Large intestine (tissue), 3 donors: ENCODE data around the gene ESCO1. TPM values are rescaled to one million over a fixed set of nuclear protein-coding genes. Genes with fewer than 3 reads are reported as not detected.
"Not testable (repeated sequence)": the region's sequence is repeated elsewhere in the genome, so short reads cannot be mapped to it uniquely, and the experiment has no call there.

Experiments used
- DNase-seq, 2 donors: peaks; one replicate each; pipeline versions ENCODE4 v3.0.0 to v3.0.0-alpha.2; 2013
- H3K27ac ChIP-seq: one replicate; pipeline ENCODE4 v1.5.1; 2013; ENCODE audit warnings: low read length
- H3K27me3 ChIP-seq: 2 replicates; pipeline ENCODE4 v1.6.1; 2013; ENCODE audit warnings: low read length; ENCODE audit not compliant: control insufficient read depth, insufficient read depth
- H3K36me3 ChIP-seq: 2 replicates; pipeline ENCODE4 v1.6.1; 2013; ENCODE audit warnings: low read length; ENCODE audit not compliant: control insufficient read depth, insufficient read depth
- H3K4me1 ChIP-seq: one replicate; pipeline ENCODE4 v1.6.1; 2013; ENCODE audit warnings: low read length; ENCODE audit not compliant: control insufficient read depth, insufficient read depth
- H3K4me3 ChIP-seq: one replicate; pipeline ENCODE4 v1.5.1; 2013; ENCODE audit warnings: low read length
- H3K9me3 ChIP-seq: one replicate; pipeline ENCODE4 v1.6.1; 2013; ENCODE audit warnings: mild to moderate bottlenecking, low read depth, low read length, moderate library complexity; ENCODE audit not compliant: control insufficient read depth
- WGBS: methylation state at CpG from one replicate; pipeline ENCODE4 v1.1.5; 2013; ENCODE audit warnings: low lambda C conversion rate; ENCODE audit not compliant: insufficient coverage; 5-methylcytosine and 5-hydroxymethylcytosine counted together
- polyA plus RNA-seq: library from polyadenylated mRNA; unstranded; fragments of 120-200 nt; gene quantifications from one replicate; pipeline ENCODE4 v1.2.1, GENCODE V29; 2013

Gene ESCO1
- polyA plus RNA-seq, 1 donor: 21.1 TPM

DNA sequence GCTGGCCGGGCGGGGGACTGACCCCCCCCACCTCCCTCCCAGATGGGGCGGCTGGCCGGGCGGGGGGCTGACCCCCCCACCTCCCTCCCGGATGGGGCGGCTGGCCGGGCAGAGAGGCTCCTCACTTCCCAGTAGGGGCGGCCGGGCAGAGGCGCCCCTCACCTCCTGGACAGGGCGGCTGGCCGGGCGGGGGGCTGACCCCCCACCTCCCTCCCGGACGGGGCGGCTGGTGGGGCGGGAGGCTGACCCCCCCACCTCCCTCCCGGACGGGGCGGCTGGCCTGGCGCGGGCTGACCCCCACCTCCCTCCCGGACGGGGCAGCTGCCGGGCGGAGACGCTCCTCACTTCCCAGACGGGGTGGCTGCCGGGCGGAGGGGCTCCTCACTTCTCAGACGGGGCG is 8.1 kb downstream of the ESCO1 start:
- H3K4me1 ChIP-seq, DNase-seq, H3K4me3 ChIP-seq, H3K27ac ChIP-seq, H3K27me3 ChIP-seq, H3K36me3 ChIP-seq: not testable (repeated sequence)
- WGBS: no CpG with 5 or more reads among the region's 33 CpGs
- peaks cover 14% of the 10 kb centered on the region for H3K9me3 ChIP-seq

DNA sequence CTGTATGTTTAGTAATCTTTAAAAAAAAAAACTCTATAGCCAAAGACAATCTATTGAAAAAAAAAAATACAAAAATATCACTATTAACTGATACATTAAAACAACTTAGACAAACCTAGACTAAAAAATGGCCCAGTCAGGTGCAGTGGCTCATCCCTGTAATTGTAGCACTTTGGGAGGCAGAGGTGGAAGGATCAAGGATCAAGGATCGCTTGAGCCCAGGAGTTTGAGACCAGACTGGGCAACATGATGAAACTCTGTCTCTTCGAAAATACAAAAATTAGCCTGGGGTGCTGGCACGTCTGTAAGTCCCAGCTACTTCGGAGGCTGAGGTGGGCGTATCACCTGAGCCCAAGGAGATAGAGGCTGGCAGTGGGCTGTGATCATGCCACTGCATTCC is 16.1 kb downstream of the ESCO1 start:
- H3K27me3 ChIP-seq: no peaks in the 10 kb centered on the region
- peaks cover 20% of the 10 kb centered on the region for H3K36me3 ChIP-seq
- no peak overlapping the region for H3K4me3 ChIP-seq
- H3K4me1 ChIP-seq: no peaks in the 10 kb centered on the region
- peaks cover 5% of the 10 kb centered on the region for H3K9me3 ChIP-seq
- no CpG with 5 or more reads among the region's 5 CpGs for WGBS
- DNase-seq: no peak
- no peak overlapping the region for H3K27ac ChIP-seq

DNA sequence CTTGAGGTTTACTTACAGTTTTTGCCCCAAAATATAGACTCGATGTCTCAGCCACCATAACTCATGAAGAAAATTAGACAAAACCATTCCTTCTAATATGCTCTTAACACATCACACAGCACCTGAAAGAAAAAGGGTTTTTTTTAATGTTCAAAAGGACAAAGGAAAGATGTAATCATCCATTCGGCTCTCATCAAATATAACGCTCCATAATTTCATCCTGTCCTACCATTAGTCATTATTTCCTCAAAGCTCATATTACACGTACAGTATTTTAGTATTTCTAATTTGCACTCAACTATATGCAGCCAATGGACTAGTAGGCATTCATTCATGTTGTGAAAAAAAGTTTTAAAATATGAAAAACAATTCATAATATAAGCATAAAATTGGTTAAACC is 24.8 kb downstream of the ESCO1 start:
- DNase-seq: no peak
- Histone ChIP-seq H3K27me3 (no peaks in the 10 kb centered on the region), H3K9me3 (no peaks in the 10 kb centered on the region), H3K27ac (no peak overlapping the region), H3K4me3 (no peak overlapping the region), H3K4me1 (no peaks in the 10 kb centered on the region), H3K36me3 (peaks cover 38% of the 10 kb centered on the region)
- WGBS: 100% methylated on average over 3 of the region's 4 CpGs

DNA sequence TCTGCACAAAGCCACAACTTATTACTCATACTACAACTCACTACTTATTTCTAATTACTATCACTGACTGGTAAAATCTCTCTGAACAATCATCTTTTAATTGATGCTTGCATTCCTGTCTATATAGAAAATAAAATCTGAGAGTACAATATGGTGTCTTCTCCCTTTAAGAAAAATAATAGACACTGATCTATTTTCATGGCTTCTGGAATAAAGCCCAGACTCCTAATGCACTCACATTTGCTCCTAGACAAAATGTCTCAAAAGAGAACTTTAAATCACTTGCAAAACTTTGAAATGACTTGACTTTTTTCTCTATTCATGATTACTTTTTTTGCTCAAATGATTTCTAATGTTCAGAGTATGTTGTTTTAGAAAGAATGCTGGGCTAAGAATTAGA is 28.7 kb downstream of the ESCO1 start:
- Histone ChIP-seq H3K27ac (no peak overlapping the region), H3K36me3 (peaks cover 52% of the 10 kb centered on the region), H3K27me3 (no peaks in the 10 kb centered on the region), H3K9me3 (no peaks in the 10 kb centered on the region), H3K4me3 (no peak overlapping the region), H3K4me1 (no peaks in the 10 kb centered on the region)
- no peak for DNase-seq

DNA sequence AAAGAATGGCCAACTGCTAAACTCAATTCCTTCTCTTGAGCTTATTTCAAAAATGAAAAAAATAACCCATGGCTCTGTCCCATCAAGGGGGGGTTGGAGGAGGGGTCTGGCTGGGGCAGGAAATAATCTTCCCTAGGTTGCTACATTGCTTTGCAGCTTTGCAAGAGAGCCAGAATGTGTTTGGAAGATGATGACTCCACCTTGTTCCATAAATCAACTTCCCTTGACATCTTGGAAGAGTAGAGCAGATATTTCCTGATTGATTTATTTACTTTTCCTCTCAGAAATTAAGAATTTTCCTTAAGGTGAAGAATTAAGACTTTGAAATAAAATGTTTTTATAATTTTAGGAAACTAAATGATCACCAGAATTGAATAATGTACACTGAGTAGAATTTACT is 41.3 kb downstream of the ESCO1 start:
- Histone ChIP-seq H3K27me3 (no peaks in the 10 kb centered on the region), H3K36me3 (peaks cover 46% of the 10 kb centered on the region), H3K9me3 (no peaks in the 10 kb centered on the region), H3K4me1 (no peaks in the 10 kb centered on the region), H3K27ac (no peak overlapping the region), H3K4me3 (no peak overlapping the region)
- no peak for DNase-seq

DNA sequence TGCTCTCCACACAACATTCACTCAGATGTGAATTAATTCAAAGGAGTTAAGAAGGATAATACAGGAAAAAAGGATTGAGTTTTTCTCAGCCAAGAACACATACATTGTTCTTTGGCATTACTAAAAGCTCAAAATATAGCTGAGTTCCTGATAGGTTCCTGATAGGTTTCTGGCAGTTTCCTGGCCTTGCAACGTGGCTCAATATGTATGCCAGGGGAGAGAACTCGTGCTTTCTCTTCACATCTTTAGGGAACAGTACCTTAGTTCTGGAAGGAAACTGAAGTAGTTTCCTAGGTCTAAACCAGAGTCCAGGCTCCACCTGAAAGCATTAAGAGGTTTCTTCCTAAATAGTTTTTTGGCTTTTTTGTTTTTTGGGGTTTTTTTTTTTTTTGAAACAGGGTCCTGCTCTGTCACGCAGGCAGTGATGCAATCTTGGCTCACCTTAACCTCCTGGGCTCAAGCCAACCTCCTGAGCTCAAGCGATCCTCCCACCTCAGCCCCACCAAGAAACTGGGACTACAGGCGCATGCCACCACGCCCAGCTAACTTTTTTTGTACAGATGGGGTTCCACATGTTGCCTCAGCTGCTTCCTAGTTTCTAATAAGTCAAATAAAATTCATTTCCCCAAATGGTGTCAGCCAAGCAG is 42.8 kb downstream of the ESCO1 start:
- WGBS: no CpG with 5 or more reads among the region's 6 CpGs
- H3K4me3 ChIP-seq: no peak overlapping the region
- no peak for DNase-seq
- H3K36me3 ChIP-seq: peaks cover 37% of the 10 kb centered on the region
- H3K27me3 ChIP-seq: no peaks in the 10 kb centered on the region
- H3K4me1 ChIP-seq: no peaks in the 10 kb centered on the region
- H3K9me3 ChIP-seq: no peaks in the 10 kb centered on the region
- H3K27ac ChIP-seq: no peak overlapping the region

DNA sequence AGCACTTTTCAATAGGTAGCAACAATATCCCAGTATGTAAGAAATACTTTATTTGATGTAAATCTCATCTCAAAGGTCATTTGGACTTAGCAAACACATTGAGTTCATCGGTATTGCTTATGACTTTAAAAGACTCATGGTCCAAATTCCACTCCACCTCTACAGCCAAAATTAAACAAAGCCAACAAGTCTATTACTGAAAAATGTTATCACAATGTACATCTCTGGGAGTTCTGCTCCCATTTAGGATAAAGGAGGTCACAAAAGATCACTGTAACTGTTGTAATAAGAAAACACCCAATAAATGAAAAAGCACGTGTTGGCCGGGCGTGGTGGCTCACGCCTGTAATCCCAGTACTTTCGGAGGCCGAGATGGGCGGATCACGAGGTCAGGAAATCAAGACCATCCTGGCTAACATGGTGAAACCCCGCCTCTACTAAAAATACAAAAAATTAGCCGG is 50.0 kb downstream of the ESCO1 start:
- no peak overlapping the region for H3K27ac ChIP-seq
- DNase-seq: peak in 1 of 2 donors; percentile 9
- no CpG with 5 or more reads among the region's 11 CpGs for WGBS

DNA sequence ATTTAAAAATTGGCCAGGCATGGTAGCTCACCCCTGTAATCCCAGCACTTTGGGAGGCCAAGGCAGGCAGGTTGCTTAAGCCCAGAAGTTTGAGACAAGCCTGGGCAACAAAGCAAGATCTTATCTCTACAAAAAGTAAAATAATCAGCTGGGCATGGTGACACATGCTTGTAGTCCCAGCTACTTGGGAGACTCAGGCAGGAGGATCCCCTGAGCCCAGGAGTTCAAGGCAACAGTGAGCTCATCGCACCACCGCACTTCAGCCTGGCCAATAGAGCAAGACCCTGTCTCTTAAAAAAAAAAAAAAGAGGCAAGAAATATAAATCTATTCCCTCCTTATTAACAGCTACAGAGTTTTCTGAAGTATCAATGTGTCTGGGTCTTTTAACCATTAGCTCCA is 51.9 kb downstream of the ESCO1 start:
- Histone ChIP-seq H3K36me3 (peaks cover 36% of the 10 kb centered on the region), H3K27ac (no peak overlapping the region), H3K4me1 (no peaks in the 10 kb centered on the region), H3K9me3 (no peaks in the 10 kb centered on the region), H3K27me3 (no peaks in the 10 kb centered on the region), H3K4me3 (no peak overlapping the region)
- no CpG with 5 or more reads among the region's 2 CpGs for WGBS
- DNase-seq: no peak

More for the DNA sequence above, 50.0 kb downstream of the ESCO1 start:
- Histone ChIP-seq H3K36me3 (peaks cover 35% of the 10 kb centered on the region), H3K27me3 (no peaks in the 10 kb centered on the region), H3K4me1 (no peaks in the 10 kb centered on the region), H3K9me3 (no peaks in the 10 kb centered on the region), H3K4me3 (no peak overlapping the region)

DNA sequence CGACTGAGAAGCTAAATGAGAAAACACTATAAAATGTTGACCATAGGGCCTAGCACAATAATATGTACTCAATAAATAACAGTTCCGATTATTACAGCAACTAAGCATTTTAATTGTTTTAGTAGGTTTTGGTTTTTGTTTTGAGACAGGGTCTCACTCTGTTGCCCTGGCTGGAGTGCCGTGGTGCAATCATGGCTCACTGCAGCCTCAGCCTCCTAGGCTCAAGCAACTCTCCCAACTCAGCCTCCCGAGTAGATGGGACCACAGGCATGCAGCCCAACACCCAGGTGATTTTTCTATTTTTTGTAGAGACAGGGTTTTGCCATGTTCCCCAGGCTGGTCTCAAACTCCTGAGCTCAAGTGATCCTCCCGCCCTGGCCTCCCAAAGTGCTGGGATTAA is 54.1 kb downstream of the ESCO1 start:
- no peak overlapping the region for H3K27ac ChIP-seq
- no peak overlapping the region for H3K4me3 ChIP-seq
- no peaks in the 10 kb centered on the region for H3K9me3 ChIP-seq
- DNase-seq: no peak
- H3K27me3 ChIP-seq: no peaks in the 10 kb centered on the region
- WGBS: no CpG with 5 or more reads among the region's 5 CpGs
- H3K4me1 ChIP-seq: no peaks in the 10 kb centered on the region
- peaks cover 33% of the 10 kb centered on the region for H3K36me3 ChIP-seq

DNA sequence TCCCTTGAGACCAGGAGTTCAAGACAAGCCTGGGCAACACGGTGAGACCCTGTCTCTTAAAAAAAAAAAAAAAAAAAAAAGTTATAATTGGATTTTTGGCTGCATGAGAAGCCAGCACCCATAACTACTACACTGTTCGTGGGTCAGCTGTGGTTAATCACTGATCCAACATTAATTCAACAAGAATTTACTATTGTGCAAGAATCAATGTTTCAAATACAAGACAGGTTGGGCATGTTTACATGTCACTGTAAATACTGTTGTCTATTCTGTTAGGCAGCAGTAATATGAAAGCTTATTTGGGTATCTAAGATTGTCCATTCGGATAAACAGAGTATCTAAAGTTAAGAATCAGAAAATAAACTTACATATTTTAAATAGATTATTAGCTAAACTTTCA is 62.3 kb downstream of the ESCO1 start:
- Histone ChIP-seq H3K9me3 (no peaks in the 10 kb centered on the region), H3K4me3 (no peak overlapping the region), H3K27ac (no peak overlapping the region), H3K4me1 (no peaks in the 10 kb centered on the region), H3K36me3 (peaks cover 49% of the 10 kb centered on the region), H3K27me3 (no peaks in the 10 kb centered on the region)
- WGBS: no CpG with 5 or more reads among the region's 3 CpGs
- DNase-seq: no peak

DNA sequence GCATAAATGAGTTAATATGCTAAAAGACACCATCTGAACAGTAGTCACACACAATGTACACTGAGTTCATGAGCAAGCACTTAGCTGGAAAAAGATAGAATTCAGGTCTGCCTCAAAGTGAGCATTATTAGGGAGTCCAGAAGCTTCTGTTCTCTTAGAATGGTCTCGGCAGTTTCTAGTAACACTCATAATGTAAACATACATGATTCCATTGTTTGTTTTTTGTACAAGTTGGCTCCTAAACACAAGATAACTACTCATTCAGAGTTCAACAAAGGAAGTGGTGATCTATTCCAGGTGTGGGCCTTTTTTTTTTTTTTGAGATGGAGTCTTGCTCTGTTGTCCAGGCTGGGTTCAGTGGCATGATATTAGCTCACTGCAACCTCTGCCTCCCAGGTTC is 66.2 kb downstream of the ESCO1 start:
- Histone ChIP-seq H3K36me3 (peaks cover 51% of the 10 kb centered on the region), H3K27me3 (no peaks in the 10 kb centered on the region), H3K4me3 (no peak overlapping the region), H3K4me1 (no peaks in the 10 kb centered on the region), H3K9me3 (no peaks in the 10 kb centered on the region), H3K27ac (no peak overlapping the region)
- DNase-seq: no peak
- 60% methylated on average over 1 of the region's 1 CpG for WGBS
